GM21723 (cell line): ENCODE results near the gene GIGYF2.
"Not testable (repeated sequence)": the region's sequence is repeated elsewhere in the genome, so short reads cannot be mapped to it uniquely, and the experiment has no call there.

Source experiments
- ATAC-seq: cut with Tn5 transposase; IDR thresholded peaks from one replicate; pipeline ENCODE4 v1.9.1; 2021; ENCODE audit warnings: mild to moderate bottlenecking, moderate library complexity; ENCODE audit not compliant: unreplicated experiment

The GIGYF2 gene

DNA sequence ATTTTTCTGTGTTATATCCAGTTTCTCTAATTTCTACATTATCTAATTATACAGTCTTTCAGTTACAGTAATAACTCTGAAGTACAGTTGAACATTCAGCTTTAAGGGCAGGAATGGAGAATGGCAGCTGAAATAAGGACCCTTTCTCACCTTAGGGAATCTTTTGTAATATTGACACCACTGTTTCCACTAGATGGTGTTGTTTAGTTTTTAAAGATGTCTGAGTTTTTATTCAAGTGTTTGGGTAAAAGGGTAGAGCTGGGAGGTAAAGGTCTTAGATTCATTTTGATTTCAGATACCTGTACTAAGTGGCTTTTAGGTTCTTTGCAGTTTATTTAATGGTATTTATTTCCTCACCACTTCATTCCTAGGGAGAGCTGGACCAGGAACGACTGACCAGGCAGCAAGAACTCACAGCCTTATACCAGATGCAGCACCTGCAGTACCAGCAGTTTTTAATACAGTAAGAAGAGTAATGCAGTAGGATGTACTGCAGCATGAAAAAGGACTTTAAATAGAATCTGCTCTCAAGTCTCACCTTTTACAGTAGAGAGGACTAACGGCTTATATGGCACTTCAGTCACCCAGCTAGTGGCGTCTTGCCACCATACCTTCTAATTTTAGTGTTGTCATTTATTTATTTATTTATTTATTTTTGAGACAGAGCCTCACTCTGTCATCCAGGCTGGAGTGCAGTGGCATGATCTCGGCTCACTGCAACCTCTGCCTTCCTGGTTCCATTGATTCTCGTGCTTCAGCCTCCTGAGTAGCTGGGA, 112.4 kb downstream of the GIGYF2 start:
- ATAC-seq: no peak

DNA sequence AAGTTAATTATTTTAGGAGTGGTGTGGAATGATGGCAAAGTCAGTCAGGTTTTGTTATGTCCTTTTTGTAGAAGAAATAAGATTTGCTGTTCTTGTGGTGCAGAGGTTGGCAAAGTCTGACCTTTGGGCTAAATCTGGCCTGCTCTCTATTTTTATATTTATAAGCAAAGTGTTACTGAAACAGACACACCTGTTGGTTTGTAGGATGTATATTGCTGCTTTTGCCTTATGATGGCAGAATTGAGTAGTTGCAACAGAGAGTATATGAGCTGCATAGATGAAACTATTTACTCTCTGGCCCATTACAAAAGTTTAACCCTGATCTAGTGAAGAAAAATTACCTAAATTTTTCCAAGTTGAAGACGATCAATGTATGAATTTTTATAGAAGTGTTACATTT, 113.3 kb downstream of the GIGYF2 start:
- no peak for ATAC-seq

- no peak for ATAC-seq
These were observed 118.4 kb downstream of the GIGYF2 start for GRCh38 chr2:232815569-232815968.

GRCh38 chr2:232816657-232817056, 119.5 kb downstream of the GIGYF2 start:
- ATAC-seq: no peak

GRCh38 chr2:232817756-232818155, 120.6 kb downstream of the GIGYF2 start:
- ATAC-seq: no peak

DNA sequence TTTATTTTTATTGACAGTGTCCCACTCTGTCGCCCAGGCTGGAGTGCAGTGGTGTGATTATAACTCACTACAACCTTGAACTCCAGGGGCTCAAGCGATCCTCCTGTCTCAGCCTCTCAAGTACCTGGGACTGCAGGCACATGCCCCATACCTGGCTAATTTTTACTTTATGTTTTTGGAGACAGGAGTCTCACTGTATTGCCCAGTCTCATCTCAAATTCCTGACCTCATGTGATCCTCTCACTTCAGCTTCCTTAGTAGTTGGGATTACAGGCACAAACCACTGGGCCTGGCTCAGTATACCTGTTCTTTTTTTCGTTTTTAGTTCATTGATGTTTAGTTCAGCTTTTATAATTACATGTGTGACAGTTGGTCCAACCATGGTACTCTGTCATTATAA, 132.9 kb downstream of the GIGYF2 start:
- no peak for ATAC-seq

GRCh38 chr2:232831496-232831895, 134.4 kb downstream of the GIGYF2 start:
- ATAC-seq: no peak

GRCh38 chr2:232833830-232834229, 136.7 kb downstream of the GIGYF2 start:
- no peak for ATAC-seq

- no peak for ATAC-seq
These were observed 138.6 kb downstream of the GIGYF2 start for GRCh38 chr2:232835687-232836208.

DNA sequence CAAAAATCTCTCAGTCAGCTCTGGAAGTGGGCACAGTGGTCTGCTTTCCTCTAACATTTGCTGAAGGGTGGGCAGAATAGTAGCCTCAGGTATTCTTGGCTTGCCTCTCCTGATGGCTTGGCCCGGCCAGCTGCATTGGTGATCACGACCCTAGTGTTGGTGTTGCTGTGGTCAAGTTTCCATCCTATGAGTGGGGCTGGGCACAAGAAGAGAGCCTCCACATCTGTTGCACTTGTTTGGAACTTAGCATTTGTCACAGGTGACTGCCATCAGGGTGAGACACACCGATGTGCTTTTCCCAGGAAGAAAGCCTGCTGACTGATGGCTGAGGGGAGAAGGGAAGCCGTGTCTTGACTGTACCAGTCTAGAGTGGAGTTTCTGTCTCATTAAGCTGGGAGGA, 139.8 kb downstream of the GIGYF2 start:
- no peak for ATAC-seq

DNA sequence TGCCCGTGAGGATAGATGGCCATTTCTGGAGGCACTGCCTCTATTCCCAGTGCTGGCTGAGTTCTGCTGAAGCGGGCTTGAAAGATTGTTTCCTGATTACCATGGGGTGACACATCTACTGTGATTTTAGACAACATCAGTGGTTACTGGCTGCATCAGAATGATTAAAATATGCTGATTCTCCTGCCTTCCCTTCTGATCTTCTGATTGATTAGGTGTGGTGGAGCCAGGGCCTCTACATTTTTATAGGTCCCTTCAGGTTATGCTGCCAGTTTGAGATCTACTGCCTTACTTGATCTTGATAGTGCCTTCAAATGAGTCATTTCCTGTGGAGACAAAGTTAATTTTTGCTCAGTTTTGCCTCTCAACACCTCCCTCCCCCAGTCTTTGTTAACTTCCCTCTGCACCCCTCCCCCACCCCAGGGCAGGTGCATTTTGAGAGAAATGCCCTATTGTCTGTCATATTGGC, 141.3 kb downstream of the GIGYF2 start:
- ATAC-seq: peak; percentile 83

GRCh38 chr2:232839411-232840079, 142.4 kb downstream of the GIGYF2 start:
- no peak for ATAC-seq

DNA sequence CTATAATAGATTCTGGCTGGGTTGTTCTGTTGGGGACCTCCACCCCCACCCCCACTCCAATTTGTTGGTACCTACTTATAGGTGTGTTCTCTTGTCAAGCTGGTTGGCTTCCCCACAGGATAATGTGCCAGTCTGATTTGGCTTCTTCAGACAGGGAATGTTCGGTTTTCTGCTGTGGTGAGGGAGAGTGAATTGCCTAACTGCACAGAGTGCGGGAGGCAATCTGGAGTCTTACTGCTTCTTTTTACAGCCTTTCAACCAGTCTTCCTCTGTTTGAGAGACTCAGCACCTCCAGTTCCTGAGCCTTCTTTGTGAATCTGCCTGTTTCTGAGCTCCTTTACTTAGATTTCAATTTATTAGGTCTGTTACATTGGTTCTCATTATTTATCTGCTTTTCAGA, 145.6 kb downstream of the GIGYF2 start:
- no peak for ATAC-seq

DNA sequence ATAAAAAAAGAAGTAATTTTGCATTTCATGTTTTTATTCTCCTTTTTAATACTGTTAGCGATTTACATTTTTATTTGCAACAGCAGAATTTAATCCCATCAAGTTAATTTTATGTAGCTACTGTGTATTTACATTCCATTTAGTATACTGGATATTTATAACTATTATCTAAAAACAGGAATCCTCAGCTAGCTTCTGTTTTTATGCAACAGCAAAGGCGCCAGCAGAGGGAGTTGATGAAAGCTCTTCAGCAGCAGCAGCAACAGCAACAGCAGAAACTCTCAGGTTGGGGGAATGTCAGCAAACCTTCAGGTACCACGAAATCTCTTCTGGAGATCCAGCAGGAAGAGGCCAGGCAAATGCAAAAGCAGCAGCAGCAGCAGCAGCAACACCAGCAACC, 146.7 kb downstream of the GIGYF2 start:
- no peak for ATAC-seq

DNA sequence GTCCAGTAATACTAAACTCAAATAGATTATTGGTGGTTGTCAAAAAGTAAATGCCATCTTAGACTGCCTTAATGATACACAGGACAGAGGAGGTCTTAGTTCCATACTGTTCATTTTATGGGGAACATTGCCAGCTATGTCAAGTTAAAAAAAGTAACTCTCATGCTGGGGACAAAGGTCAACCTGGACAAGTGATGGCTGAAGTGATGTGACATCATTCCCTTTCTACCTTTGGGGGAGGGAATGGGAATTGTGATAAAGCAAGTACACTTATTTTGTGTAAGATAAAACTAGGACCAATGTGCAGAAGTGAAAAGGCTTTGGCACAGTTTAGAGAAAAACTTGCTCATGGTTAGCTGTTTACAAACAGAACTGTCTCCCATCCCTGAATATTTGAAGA, 148.9 kb downstream of the GIGYF2 start:
- ATAC-seq: no peak

- no peak for ATAC-seq
These were observed 152.9 kb downstream of the GIGYF2 start for GRCh38 chr2:232850039-232850438.

GRCh38 chr2:232852081-232852480, 154.9 kb downstream of the GIGYF2 start:
- ATAC-seq: not testable (repeated sequence)

DNA sequence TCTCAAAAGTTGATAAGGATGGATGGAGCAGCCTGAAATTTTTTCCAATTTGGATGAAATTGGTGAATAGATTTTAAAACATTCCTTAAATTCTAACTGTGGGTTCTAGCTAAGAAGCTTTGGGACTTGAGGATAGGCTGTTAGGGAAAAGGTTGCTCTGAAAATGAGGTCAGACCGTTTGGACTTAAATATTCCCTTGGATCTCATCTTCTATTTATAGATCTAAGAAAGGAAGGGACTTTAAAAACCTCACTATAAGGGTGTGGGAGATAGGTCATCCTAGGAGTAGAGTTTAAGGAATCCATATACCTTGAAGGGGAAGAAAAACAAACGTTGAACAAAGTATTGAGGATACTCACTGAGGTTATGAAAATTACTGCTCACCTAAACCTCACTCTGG, 155.5 kb downstream of the GIGYF2 start:
- no peak for ATAC-seq

DNA sequence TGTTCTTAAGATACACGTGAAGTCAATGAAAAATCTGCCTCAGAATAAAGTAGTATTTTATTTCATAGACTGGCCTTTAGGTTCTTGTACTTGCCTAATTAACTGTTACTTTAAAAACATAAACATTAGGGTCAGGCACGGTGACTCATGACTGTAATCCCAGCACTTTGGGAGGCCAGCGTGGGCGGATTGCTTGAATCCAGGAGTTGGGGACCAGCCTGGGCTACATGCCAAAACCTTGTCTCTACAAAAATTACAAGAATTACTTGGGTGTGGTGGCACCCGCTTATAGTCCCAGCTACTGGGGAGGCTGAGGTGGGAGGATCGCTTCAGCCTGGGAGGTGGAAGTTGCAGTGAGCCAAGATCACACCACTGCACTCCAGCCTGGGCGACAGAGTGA, 157.0 kb downstream of the GIGYF2 start:
- no peak for ATAC-seq

GRCh38 chr2:232857158-232857563, 160.0 kb downstream of the GIGYF2 start:
- ATAC-seq: no peak

GRCh38 chr2:232859385-232859916, 162.3 kb downstream of the GIGYF2 start:
- no peak for ATAC-seq
